Measurements from ENCODE around the gene RNF227.

Gene RNF227

GRCh38 chr17:7912927-7913524 is 3.1 kb downstream of the RNF227 start:
- Mint-ChIP-seq H3K27me3 (no peaks in the 10 kb centered on the region), H3K27ac (peak overlapping the region; percentile 10), H3K9me3 (ENCODE audit: low read depth) (no peaks in the 10 kb centered on the region), H3K36me3 (no peaks in the 10 kb centered on the region), H3K4me3 (peak overlapping the region; percentile 63), H3K4me1 (ENCODE audit: low read depth) (peaks cover 29% of the 10 kb centered on the region)

- peaks cover 19% of the 10 kb centered on the region for H3K4me1 Mint-ChIP-seq (ENCODE audit: low read depth)
- H3K27ac Mint-ChIP-seq = no peak overlapping the region
- no peaks in the 10 kb centered on the region for H3K9me3 Mint-ChIP-seq (ENCODE audit: low read depth)
- H3K27me3 Mint-ChIP-seq = no peaks in the 10 kb centered on the region
- H3K36me3 Mint-ChIP-seq = no peaks in the 10 kb centered on the region
- no peak overlapping the region for H3K4me3 Mint-ChIP-seq
These were observed 5.0 kb downstream of the RNF227 start for GRCh38 chr17:7911116-7911515.

GRCh38 chr17:7910711-7911110 is 5.4 kb downstream of the RNF227 start:
- Mint-ChIP-seq H3K9me3 (ENCODE audit: low read depth) (no peaks in the 10 kb centered on the region), H3K4me1 (ENCODE audit: low read depth) (peaks cover 19% of the 10 kb centered on the region), H3K4me3 (no peak overlapping the region), H3K36me3 (no peaks in the 10 kb centered on the region), H3K27me3 (no peaks in the 10 kb centered on the region), H3K27ac (peak overlapping the region; percentile 81)

DNA sequence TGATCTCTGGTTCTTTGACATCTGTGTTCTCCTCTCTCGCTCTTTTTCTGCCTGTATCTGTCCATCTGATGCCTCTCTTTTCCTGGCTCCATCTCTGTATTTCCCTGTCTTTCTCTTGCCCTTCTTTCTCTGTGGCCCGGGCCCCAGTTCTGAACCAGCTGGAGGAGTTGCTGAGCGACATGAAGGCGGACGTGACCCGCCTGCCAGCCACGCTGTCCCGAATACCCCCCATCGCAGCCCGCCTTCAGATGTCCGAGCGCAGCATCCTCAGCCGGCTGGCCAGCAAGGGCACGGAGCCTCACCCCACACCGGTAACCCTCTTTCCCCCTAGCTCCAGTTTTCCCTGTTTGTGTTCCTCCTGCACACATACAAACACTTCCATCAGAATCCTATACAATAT is 5.8 kb downstream of the RNF227 start:
- peaks cover 15% of the 10 kb centered on the region for H3K4me1 Mint-ChIP-seq (ENCODE audit: low read depth)
- no peaks in the 10 kb centered on the region for H3K27me3 Mint-ChIP-seq
- no peaks in the 10 kb centered on the region for H3K36me3 Mint-ChIP-seq
- H3K27ac Mint-ChIP-seq = peak overlapping the region; percentile 81
- H3K4me3 Mint-ChIP-seq = no peak overlapping the region
- H3K9me3 Mint-ChIP-seq (ENCODE audit: low read depth) = no peaks in the 10 kb centered on the region

DNA sequence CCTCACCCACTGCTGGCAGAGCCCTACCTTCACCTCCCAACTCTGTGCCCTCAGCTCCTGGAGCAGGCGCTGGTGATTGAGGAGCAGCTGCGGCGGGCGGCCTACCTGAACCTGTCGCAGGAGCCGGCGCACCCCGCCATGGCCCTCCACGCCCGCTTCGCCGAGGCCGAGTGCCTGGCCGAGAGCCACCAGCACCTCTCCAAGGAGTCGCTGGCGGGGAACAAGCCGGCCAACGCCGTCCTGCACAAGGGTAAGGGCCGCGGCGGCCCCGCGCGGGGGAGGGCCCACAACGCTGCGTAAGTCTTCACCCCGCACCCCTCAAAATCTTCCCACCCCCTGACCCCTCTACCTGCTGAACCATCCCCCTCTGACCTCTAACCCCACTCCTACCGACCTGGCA is 7.0 kb downstream of the RNF227 start:
- no peaks in the 10 kb centered on the region for H3K9me3 Mint-ChIP-seq (ENCODE audit: low read depth)
- no peak overlapping the region for H3K27ac Mint-ChIP-seq
- no peaks in the 10 kb centered on the region for H3K27me3 Mint-ChIP-seq
- H3K4me3 Mint-ChIP-seq = no peak overlapping the region
- H3K36me3 Mint-ChIP-seq = peaks cover under 1% of the 10 kb centered on the region
- H3K4me1 Mint-ChIP-seq (ENCODE audit: low read depth) = peaks cover 7% of the 10 kb centered on the region

- Mint-ChIP-seq H3K27ac (peak overlapping the region; percentile 55), H3K4me1 (ENCODE audit: low read depth) (no peaks in the 10 kb centered on the region), H3K9me3 (ENCODE audit: low read depth) (no peaks in the 10 kb centered on the region), H3K27me3 (no peaks in the 10 kb centered on the region), H3K36me3 (peaks cover 12% of the 10 kb centered on the region), H3K4me3 (no peak overlapping the region)
These were observed 12.7 kb downstream of the RNF227 start for GRCh38 chr17:7903154-7904103.

DNA sequence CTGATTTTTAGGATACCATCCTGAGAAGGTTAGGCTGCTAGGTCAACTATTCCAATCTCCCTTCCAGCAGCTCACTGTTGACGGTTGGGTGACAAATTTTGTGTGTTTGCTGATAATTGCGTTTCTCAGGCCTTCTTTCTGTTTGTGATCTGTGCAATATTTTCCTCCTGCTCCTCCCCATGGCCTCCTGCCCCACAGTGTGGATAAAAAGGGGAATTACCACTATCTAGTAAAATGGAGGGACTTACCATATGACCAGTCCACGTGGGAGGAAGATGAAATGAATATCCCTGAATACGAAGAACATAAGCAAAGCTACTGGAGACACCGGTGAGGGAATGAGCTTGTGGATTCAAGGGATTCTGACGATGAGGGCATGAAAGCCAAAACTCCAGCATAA is 18.3 kb downstream of the RNF227 start:
- H3K4me1 Mint-ChIP-seq (ENCODE audit: low read depth) = peaks cover 6% of the 10 kb centered on the region
- H3K36me3 Mint-ChIP-seq = peaks cover 20% of the 10 kb centered on the region
- no peaks in the 10 kb centered on the region for H3K27me3 Mint-ChIP-seq
- peak overlapping the region; percentile 47 for H3K27ac Mint-ChIP-seq
- H3K9me3 Mint-ChIP-seq (ENCODE audit: low read depth) = no peaks in the 10 kb centered on the region
- H3K4me3 Mint-ChIP-seq = no peak overlapping the region

DNA sequence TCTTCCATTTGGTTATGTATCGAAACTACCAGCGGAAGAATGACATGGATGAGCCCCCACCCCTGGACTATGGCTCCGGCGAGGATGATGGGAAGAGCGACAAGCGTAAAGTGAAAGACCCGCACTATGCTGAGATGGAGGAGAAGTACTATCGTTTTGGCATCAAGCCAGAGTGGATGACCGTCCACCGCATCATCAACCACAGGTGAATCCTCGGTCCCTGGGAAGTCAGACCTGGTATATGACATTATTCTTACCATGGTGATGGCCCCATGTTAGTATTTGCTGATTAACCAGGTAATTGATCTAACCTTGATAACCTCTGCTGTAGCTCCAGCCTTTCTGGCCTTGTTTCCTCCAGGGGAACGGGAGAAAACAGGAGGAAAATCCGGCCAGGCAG is 19.0 kb downstream of the RNF227 start:
- no peak overlapping the region for H3K4me3 Mint-ChIP-seq
- no peaks in the 10 kb centered on the region for H3K9me3 Mint-ChIP-seq (ENCODE audit: low read depth)
- H3K36me3 Mint-ChIP-seq = peaks cover 21% of the 10 kb centered on the region
- H3K27ac Mint-ChIP-seq = peak overlapping the region; percentile 47
- H3K4me1 Mint-ChIP-seq (ENCODE audit: low read depth) = peaks cover 7% of the 10 kb centered on the region
- no peaks in the 10 kb centered on the region for H3K27me3 Mint-ChIP-seq

- H3K27ac Mint-ChIP-seq = peak overlapping the region; percentile 76
- peaks cover 16% of the 10 kb centered on the region for H3K36me3 Mint-ChIP-seq
- H3K4me1 Mint-ChIP-seq (ENCODE audit: low read depth) = peaks cover 12% of the 10 kb centered on the region
- H3K4me3 Mint-ChIP-seq = no peak overlapping the region
- no peaks in the 10 kb centered on the region for H3K27me3 Mint-ChIP-seq
- H3K9me3 Mint-ChIP-seq (ENCODE audit: low read depth) = no peaks in the 10 kb centered on the region
These were observed 21.2 kb downstream of the RNF227 start for GRCh38 chr17:7894866-7895265.

DNA sequence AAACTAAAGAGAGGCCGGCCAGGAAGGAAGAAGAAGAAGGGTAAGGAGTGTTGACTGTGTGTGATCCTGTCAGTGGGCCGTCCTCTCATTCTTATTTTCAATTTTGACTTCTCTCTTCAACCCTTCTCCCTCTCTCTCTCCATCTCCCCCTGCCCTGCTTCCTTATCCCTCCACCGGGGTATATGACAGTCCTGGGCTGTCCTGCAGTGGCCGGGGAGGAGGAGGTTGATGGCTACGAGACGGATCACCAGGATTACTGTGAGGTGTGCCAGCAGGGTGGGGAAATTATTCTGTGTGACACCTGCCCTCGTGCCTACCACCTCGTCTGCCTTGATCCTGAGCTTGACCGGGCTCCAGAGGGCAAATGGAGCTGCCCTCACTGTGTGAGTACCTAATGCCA is 21.9 kb downstream of the RNF227 start:
- no peaks in the 10 kb centered on the region for H3K27me3 Mint-ChIP-seq

GRCh38 chr17:7893187-7893880 is 22.8 kb downstream of the RNF227 start:
- Mint-ChIP-seq H3K36me3 (peaks cover 15% of the 10 kb centered on the region), H3K9me3 (ENCODE audit: low read depth) (no peaks in the 10 kb centered on the region), H3K27ac (peak overlapping the region; percentile 28), H3K27me3 (no peaks in the 10 kb centered on the region), H3K4me3 (no peak overlapping the region), H3K4me1 (ENCODE audit: low read depth) (peaks cover 12% of the 10 kb centered on the region)

More for the DNA sequence above, 21.9 kb downstream of the RNF227 start:
- Mint-ChIP-seq H3K36me3 (peaks cover 15% of the 10 kb centered on the region), H3K9me3 (ENCODE audit: low read depth) (no peaks in the 10 kb centered on the region), H3K4me3 (no peak overlapping the region), H3K4me1 (ENCODE audit: low read depth) (peaks cover 12% of the 10 kb centered on the region), H3K27ac (peak overlapping the region; percentile 76)

GRCh38 chr17:7889166-7889955 is 26.7 kb downstream of the RNF227 start:
- H3K4me3 Mint-ChIP-seq = no peak overlapping the region
- no peaks in the 10 kb centered on the region for H3K27me3 Mint-ChIP-seq
- H3K36me3 Mint-ChIP-seq = peaks cover 2% of the 10 kb centered on the region
- H3K9me3 Mint-ChIP-seq (ENCODE audit: low read depth) = no peaks in the 10 kb centered on the region
- peaks cover 10% of the 10 kb centered on the region for H3K4me1 Mint-ChIP-seq (ENCODE audit: low read depth)
- H3K27ac Mint-ChIP-seq = no peak overlapping the region

DNA sequence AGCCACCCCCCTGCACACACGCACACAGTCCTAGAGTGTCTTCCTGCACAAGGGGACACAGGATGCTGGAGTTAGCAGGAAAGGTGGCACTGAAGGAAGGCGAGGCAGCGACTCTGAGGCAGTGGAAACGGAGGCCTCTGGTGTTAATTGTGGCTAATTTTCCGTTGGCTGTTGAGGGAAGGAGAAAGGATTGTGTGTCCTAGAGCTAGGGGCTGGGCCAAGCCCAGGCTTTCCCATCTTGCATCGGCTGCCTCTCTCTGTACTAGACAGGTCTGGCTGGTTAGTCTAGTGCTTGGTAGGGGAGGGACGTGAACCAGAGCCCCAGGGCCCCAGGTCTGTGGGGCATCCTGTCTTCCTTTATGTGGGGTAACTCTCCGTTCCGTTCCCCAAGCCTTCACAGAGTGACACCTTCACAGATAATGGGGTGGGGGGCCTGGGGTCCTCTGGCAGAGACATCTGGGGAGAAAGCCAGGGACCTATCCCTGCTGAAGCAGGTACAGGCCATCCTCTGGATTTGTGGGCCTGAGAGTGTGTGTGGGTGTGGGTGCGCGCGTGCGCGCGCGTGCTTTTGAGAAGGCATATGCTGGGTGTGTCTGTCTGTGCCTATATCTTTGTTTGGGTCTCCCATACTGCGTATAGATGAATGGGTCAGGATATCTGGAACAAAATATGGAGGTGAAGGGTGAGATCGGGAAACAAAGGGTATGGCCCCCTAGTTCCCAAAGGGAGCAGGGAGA is 27.7 kb downstream of the RNF227 start, which contains the start of gene CHD3:
Gene CHD3, plus strand, starts transcription at position 606 of the 737 bp plus-strand sequence. CDS start 212 bp downstream, outside the sequence.
- H3K4me3 Mint-ChIP-seq = no peak within 1 kb of the TSS
- H3K4me1 Mint-ChIP-seq (ENCODE audit: low read depth) = peaks cover 13% of the 10 kb centered on the region
- H3K36me3 Mint-ChIP-seq = peaks cover 2% of the 10 kb centered on the region
- H3K27me3 Mint-ChIP-seq = no peaks in the 10 kb centered on the region
- H3K27ac Mint-ChIP-seq = no peak within 1 kb of the TSS
- no peaks in the 10 kb centered on the region for H3K9me3 Mint-ChIP-seq (ENCODE audit: low read depth)
